A673 (cell line): ENCODE results near the gene CENPM. TPM values are rescaled to one million over a fixed set of nuclear protein-coding genes. Genes with fewer than 3 reads are reported as not detected.

Experiments used
- BruUV-seq: library from RNA; stranded (reverse); fragments of 400-500 nt; replicated peaks from 2 replicates; lab custom pipeline; 2021; lab: Mats Ljungman, UMichigan
- CTCF ChIA-PET: fragments of 300-600 bp; sonication (Branson Sonifier 250); formaldehyde crosslinking; loops from one replicate; lab custom pipeline; 2022; ENCODE audit warnings: antibody characterized with exemption; lab: Charles Lee
- POLR2A ChIA-PET: fragments of 300-600 bp; sonication (Branson Sonifier 250); formaldehyde crosslinking; loops from one replicate; lab custom pipeline; 2022; ENCODE audit warnings: antibody characterized with exemption; ENCODE audit not compliant: low non-redundant PET; lab: Charles Lee
- DNase-seq: peaks from one replicate; pipeline ENCODE4 v3.0.0-alpha.2; 2015; ENCODE audit warnings: low spot score
- H3K27ac ChIP-seq: fragments of 200-600 bp; sonication (generic); 2 replicates; pipeline ENCODE4 v1.5.1; 2016; ENCODE audit warnings: mixed run types, low read depth, mild to moderate bottlenecking, mixed read lengths, antibody characterized with exemption, low read length; ENCODE audit not compliant: poor library complexity, severe bottlenecking
- H3K27me3 ChIP-seq: fragments of 200-600 bp; sonication (generic); replicated peaks from 2 replicates; pipeline ENCODE4 v1.6.1; 2017; ENCODE audit warnings: mixed run types, low read depth, mild to moderate bottlenecking, mixed read lengths, antibody characterized with exemption, low read length; ENCODE audit not compliant: insufficient read depth, poor library complexity
- H3K36me3 ChIP-seq: fragments of 200-600 bp; sonication (generic); 2 replicates; pipeline ENCODE4 v1.6.1; 2016; ENCODE audit warnings: mixed run types, mild to moderate bottlenecking, mixed read lengths, antibody characterized with exemption, low read length; ENCODE audit not compliant: insufficient read depth, poor library complexity, severe bottlenecking
- H3K4me1 ChIP-seq: fragments of 200-600 bp; sonication (generic); 2 replicates; pipeline ENCODE4 v1.6.1; 2017; ENCODE audit warnings: mixed run types, mild to moderate bottlenecking, mixed read lengths, antibody characterized with exemption, low read length; ENCODE audit not compliant: insufficient read depth, poor library complexity, severe bottlenecking
- H3K4me3 ChIP-seq: fragments of 200-600 bp; sonication (generic); 2 replicates; pipeline ENCODE4 v1.5.1; 2016; ENCODE audit warnings: low read depth, mixed run types, mild to moderate bottlenecking, mixed read lengths, low read length; ENCODE audit not compliant: poor library complexity, severe bottlenecking
- H3K9me3 ChIP-seq: fragments of 200-600 bp; sonication (generic); 2 replicates; pipeline ENCODE4 v1.6.1; 2016; ENCODE audit warnings: mixed run types, low read depth, mild to moderate bottlenecking, mixed read lengths, antibody characterized with exemption, low read length; ENCODE audit not compliant: poor library complexity, severe bottlenecking
- EZH2 ChIP-seq: fragments of 200-600 bp; sonication (generic); IDR thresholded peaks from 2 replicates; pipeline ENCODE4 v1.6.1; 2017; ENCODE audit warnings: borderline replicate concordance, low read depth, mild to moderate bottlenecking, mixed read lengths, antibody characterized with exemption, low read length; ENCODE audit not compliant: poor library complexity, severe bottlenecking
- intact Hi-C: fragments of 100-400 bp; cut with micrococcal nuclease; formaldehyde crosslinking; loops from one replicate; pipeline ENCODE4 v1.10.0; 2022; ENCODE audit not compliant: unreplicated experiment
- total RNA-seq: library from RNA; stranded (reverse); gene quantifications from 2 replicates; pipeline ENCODE4 v1.2.3, GENCODE V29; 2021
- TF ChIP-seq, protein P1 (sequence below): fragments of 300-800, 200-600 bp; sonication (generic); conservative IDR thresholded peaks from 2 replicates; pipeline ENCODE4 v1.5.1; 2017; ENCODE audit warnings: low read depth, mild to moderate bottlenecking, antibody characterized with exemption, low read length, moderate library complexity, mixed read lengths

The CENPM gene
- total RNA-seq, 1 experiment from 2014 or later: 67.2 TPM

DNA sequence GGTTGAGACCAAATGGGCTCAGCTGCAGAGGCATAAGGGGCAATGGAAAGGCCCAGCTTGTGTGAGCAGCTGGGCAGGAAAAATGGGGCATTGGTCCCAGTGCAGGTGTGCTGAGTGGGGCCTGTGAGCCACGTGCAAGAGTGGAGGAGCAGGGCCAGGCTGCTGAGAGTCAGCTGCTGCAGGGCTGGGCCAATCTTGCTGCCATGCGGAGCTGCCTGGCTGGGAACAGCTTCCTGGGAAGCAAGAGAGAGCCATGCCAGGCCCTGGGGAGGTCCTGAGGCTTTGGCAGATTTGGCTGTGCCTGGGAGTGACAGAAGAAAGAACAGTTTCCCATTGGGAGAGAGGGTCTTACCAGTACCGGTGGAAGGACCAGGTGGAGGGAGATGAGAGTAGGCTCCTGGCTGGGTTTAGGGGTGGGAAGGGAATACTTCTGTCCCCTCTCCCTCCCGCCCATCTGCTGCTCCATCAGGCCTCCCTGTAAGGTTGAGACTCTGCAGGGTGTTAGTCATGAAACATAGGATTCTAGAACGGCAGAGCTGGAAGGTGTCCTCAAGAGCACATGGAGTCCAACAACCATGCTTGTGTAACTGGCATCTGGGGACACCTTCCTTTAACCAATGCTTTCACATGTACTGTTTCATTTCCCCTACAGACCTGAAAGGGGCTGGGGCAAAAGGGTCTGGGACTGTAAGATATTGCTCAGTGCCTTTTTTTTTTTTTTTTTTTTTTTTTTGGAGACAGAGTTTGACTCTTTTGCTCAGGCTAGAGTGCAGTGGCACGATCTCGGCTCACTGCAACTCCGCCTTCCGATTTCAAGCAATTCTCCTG lies 32.7 kb upstream of the CENPM start:
- CTCF ChIA-PET: no interaction called here

DNA sequence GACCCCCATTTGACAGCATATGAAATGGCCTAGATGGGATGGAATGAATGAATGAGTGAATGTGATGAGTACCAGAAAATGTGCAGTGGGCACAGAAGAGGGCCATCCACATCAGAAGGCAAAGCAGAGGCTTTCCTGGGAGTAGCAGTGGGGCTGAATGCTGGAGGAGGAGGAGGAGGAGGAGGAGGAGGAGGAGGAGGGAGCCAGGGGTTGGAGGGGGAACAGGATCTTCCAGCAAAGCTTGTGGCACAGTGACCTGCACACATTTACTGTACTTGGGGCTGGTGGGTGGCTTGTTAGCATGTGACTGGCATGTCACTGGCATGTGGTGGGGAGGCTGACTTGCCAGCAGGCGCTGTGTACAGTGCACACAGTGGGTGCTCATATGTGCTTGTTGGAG lies 31.8 kb upstream of the CENPM start:
- intact Hi-C loops: no loop called here
- H3K27me3 ChIP-seq: peaks cover 29% of the 10 kb centered on the region
- H3K27ac ChIP-seq: no peak overlapping the region
- ChIA-PET CTCF (no interaction called here), POLR2A (no interaction called here)
- peaks cover 12% of the 10 kb centered on the region for H3K4me1 ChIP-seq
- TF ChIP-seq, protein P1, sequence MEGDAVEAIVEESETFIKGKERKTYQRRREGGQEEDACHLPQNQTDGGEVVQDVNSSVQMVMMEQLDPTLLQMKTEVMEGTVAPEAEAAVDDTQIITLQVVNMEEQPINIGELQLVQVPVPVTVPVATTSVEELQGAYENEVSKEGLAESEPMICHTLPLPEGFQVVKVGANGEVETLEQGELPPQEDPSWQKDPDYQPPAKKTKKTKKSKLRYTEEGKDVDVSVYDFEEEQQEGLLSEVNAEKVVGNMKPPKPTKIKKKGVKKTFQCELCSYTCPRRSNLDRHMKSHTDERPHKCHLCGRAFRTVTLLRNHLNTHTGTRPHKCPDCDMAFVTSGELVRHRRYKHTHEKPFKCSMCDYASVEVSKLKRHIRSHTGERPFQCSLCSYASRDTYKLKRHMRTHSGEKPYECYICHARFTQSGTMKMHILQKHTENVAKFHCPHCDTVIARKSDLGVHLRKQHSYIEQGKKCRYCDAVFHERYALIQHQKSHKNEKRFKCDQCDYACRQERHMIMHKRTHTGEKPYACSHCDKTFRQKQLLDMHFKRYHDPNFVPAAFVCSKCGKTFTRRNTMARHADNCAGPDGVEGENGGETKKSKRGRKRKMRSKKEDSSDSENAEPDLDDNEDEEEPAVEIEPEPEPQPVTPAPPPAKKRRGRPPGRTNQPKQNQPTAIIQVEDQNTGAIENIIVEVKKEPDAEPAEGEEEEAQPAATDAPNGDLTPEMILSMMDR: no peak
- TF ChIP-seq EZH2: no peak
- BruUV-seq: no TSS peak
- H3K9me3 ChIP-seq: no peaks in the 10 kb centered on the region
- H3K36me3 ChIP-seq: no peaks in the 10 kb centered on the region
- H3K4me3 ChIP-seq: no peak overlapping the region
- no peak for DNase-seq

More for the DNA sequence above, 32.7 kb upstream of the CENPM start:
- DNase-seq: no peak
- Histone ChIP-seq H3K36me3 (no peaks in the 10 kb centered on the region), H3K9me3 (no peaks in the 10 kb centered on the region), H3K4me3 (no peak overlapping the region), H3K4me1 (peaks cover 12% of the 10 kb centered on the region), H3K27ac (no peak overlapping the region), H3K27me3 (peaks cover 29% of the 10 kb centered on the region)
- no TSS peak for BruUV-seq
- POLR2A ChIA-PET: no interaction called here
- no peak for TF ChIP-seq EZH2
- TF ChIP-seq, protein P1: no peak
- intact Hi-C loops: no loop called here

DNA sequence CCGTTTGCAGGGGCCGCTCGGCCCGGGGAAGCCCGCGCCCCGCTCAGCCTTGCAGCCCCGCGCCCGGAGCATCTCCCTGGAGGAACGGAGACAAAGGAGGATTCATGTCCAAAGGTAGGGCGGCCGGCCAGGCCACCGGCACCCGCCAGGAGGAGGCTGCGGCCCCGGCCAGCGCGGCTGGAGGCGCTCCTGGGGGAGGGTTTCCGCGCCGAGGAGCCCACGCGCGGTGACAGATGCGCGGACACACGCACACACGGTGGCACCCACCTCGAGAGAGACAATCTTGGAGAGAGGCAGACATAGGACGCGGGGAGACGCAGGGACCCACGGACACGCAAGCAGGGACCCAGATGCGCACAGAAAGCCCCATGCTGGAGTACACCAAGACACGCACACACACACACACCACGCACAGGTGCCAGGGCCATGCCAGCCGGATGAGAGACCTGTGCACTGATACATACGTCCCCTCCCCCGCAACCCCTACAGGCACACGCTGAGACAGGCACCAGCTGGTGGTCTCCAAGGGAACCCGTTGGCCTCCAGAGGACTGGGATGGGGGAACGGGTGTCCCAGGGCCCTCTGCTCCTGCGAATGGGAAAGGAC lies 30.1 kb upstream of the CENPM start:
- Histone ChIP-seq H3K9me3 (no peaks in the 10 kb centered on the region), H3K27me3 (peaks cover 29% of the 10 kb centered on the region), H3K4me1 (peaks cover 12% of the 10 kb centered on the region), H3K36me3 (no peaks in the 10 kb centered on the region), H3K27ac (no peak overlapping the region), H3K4me3 (peak overlapping the region; percentile 48)
- ChIA-PET CTCF (no interaction called here), POLR2A (no interaction called here)
- TF ChIP-seq EZH2: no peak
- TF ChIP-seq, protein P1: no peak
- BruUV-seq: no TSS peak
- intact Hi-C loops: no loop called here
- DNase-seq: no peak
